CD4-positive, alpha-beta memory T cell (primary cell): ENCODE measurements around the gene OR52W1. TPM values are rescaled to one million over a fixed set of nuclear protein-coding genes. Genes with fewer than 3 reads are reported as not detected.

Experiments used
- CTCF ChIA-PET: fragments of 350-600 bp; sonication (Branson Sonifier 250); formaldehyde crosslinking; loops from one replicate; lab custom pipeline; 2021; ENCODE audit warnings: inconsistent platforms; ENCODE audit not compliant: partially characterized antibody; lab: Charles Lee
- POLR2A ChIA-PET: fragments of 350-600 bp; sonication (Branson Sonifier 250); formaldehyde crosslinking; loops from one replicate; lab custom pipeline; 2021; ENCODE audit not compliant: partially characterized antibody; lab: Charles Lee
- DNase-seq, 5 donors: peaks; one replicate each; pipeline versions ENCODE4 v3.0.0 to v3.0.0-alpha.2; 2020 to 2022; ENCODE audit warnings: mixed read lengths in 1 of 5
- H3K27ac ChIP-seq: one replicate; pipeline ENCODE4 v1.7.0; 2013; ENCODE audit warnings: low read depth, low read length
- H3K27me3 ChIP-seq: 2 replicates; pipeline ENCODE4 v1.7.0; 2013; ENCODE audit warnings: mild to moderate bottlenecking, low read length, moderate library complexity; ENCODE audit not compliant: insufficient read depth
- H3K36me3 ChIP-seq: 2 replicates; pipeline ENCODE4 v1.7.0; 2013; ENCODE audit warnings: mild to moderate bottlenecking, low read length, moderate library complexity; ENCODE audit not compliant: insufficient read depth
- H3K4me1 ChIP-seq: 2 replicates; pipeline ENCODE4 v1.7.0; 2013; ENCODE audit warnings: mild to moderate bottlenecking, low read length, moderate library complexity; ENCODE audit not compliant: insufficient read depth
- H3K4me3 ChIP-seq, 2 donors: one replicate each; pipeline ENCODE4 v1.7.0; 2013; ENCODE audit warnings: low read length in 2 of 2, mild to moderate bottlenecking in 1 of 2
- H3K9me3 ChIP-seq, 2 donors: one replicate each; pipeline ENCODE4 v1.7.0; 2013; ENCODE audit warnings: low read length in 2 of 2, control low read depth in 1 of 2; ENCODE audit not compliant: control insufficient read depth in 1 of 2
- H3K27ac Mint-ChIP-seq, 7 donors: one replicate each; pipeline ENCODE4 v1.8.0; 2020 to 2021; ENCODE audit warnings: mixed read lengths in 7 of 7, mild to moderate bottlenecking in 6 of 7, inconsistent platforms in 3 of 7, moderate library complexity in 3 of 7
- H3K27me3 Mint-ChIP-seq, 2 donors: one replicate each; pipeline ENCODE4 v1.8.0; 2020 to 2021; ENCODE audit warnings: mixed read lengths in 2 of 2
- H3K36me3 Mint-ChIP-seq, 2 donors: one replicate each; pipeline ENCODE4 v1.8.0; 2020 to 2021; ENCODE audit warnings: mixed read lengths in 2 of 2, inconsistent platforms in 1 of 2, mild to moderate bottlenecking in 1 of 2
- H3K4me1 Mint-ChIP-seq, 4 donors: one replicate each; pipeline ENCODE4 v1.8.0; 2020 to 2021; ENCODE audit warnings: mixed read lengths in 4 of 4, mild to moderate bottlenecking in 1 of 4
- H3K4me3 Mint-ChIP-seq, 8 donors: one replicate each; pipeline ENCODE4 v1.8.0; 2020 to 2021; ENCODE audit warnings: mixed read lengths in 8 of 8, mild to moderate bottlenecking in 7 of 8, moderate library complexity in 6 of 8, inconsistent platforms in 3 of 8
- H3K9me3 Mint-ChIP-seq, 8 donors: one replicate each; pipeline ENCODE4 v1.8.0; 2020 to 2021; ENCODE audit warnings: mixed read lengths in 8 of 8, mild to moderate bottlenecking in 5 of 8, inconsistent platforms in 3 of 8, moderate library complexity in 1 of 8
- intact Hi-C: fragments of 100-400 bp; cut with micrococcal nuclease; formaldehyde crosslinking; loops from one replicate; pipeline ENCODE4 v1.15.1; 2023
- polyA plus RNA-seq, 2 donors: library from polyadenylated mRNA; unstranded; fragments of 300-500 nt; fragmentation: Illumina TruSeq; gene quantifications; one replicate each; pipeline ENCODE4 v1.2.3, GENCODE V29; 2021
- total RNA-seq, 2 experiments: library from RNA; stranded (reverse); gene quantifications; one replicate each; pipeline ENCODE4 v1.2.3, GENCODE V29; 2021

Gene OR52W1
- total and polyA plus RNA-seq, 4 experiments from 2014 or later, result not detected

DNA sequence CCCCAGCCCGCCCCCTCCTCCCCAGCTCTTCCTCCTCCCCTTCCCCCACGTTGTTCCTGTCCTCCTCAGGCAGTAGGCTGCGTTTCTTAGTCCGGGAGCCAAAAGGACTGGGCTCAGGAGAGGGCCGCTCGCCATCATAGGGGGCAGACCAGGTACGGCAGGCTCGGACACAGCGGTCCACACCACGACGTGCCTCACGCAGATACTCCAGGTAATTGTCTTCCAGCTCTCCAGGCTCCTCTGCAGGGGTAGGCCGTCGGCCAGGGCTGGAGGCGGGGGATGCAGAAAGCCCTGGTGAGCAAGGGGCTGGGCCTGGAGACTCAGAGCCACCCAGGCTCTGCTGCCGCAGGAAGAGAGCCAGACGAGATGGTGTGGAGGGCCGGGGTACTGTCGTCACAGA lies 18.7 kb downstream of the OR52W1 start:
- no peak overlapping the region for H3K4me3 ChIP-seq
- peaks cover 70% of the 10 kb centered on the region for H3K36me3 ChIP-seq
- no peak overlapping the region for H3K27ac ChIP-seq
- DNase-seq, result no peak
- POLR2A ChIA-PET, result no interaction called here
- H3K27me3 Mint-ChIP-seq, result no peaks in the 10 kb centered on the region
- H3K36me3 Mint-ChIP-seq, result peaks cover 52 to 72% of the 10 kb centered on the region in 2 donors
- no peak overlapping the region for H3K4me3 Mint-ChIP-seq
- no peaks in the 10 kb centered on the region for H3K9me3 ChIP-seq
- no peaks in the 10 kb centered on the region for H3K27me3 ChIP-seq
- intact Hi-C loops, result no loop called here
- H3K27ac Mint-ChIP-seq, result no peak overlapping the region
- H3K4me1 ChIP-seq, result no peaks in the 10 kb centered on the region
- CTCF ChIA-PET, result no interaction called here
- H3K4me1 Mint-ChIP-seq, result peaks cover 9 to 17% (median 12%) of the 10 kb centered on the region in 4 donors
- H3K9me3 Mint-ChIP-seq, result no peaks in the 10 kb centered on the region

GRCh38 chr11:6219359-6219758 lies 20.3 kb downstream of the OR52W1 start:
- H3K36me3 Mint-ChIP-seq, result peaks cover 57 to 82% of the 10 kb centered on the region in 2 donors
- H3K27ac Mint-ChIP-seq, result peak overlapping the region in 4 of 7 donors; percentile 9 to 84 (median 60)
- H3K9me3 Mint-ChIP-seq, result no peaks in the 10 kb centered on the region
- no peak overlapping the region for H3K4me3 Mint-ChIP-seq
- CTCF ChIA-PET, result no interaction called here
- no peaks in the 10 kb centered on the region for H3K27me3 Mint-ChIP-seq
- no peak overlapping the region for H3K4me3 ChIP-seq
- no peak for DNase-seq
- H3K4me1 ChIP-seq, result no peaks in the 10 kb centered on the region
- H3K4me1 Mint-ChIP-seq, result peaks cover 9 to 17% (median 12%) of the 10 kb centered on the region in 4 donors
- POLR2A ChIA-PET, result no interaction called here
- no peaks in the 10 kb centered on the region for H3K9me3 ChIP-seq
- intact Hi-C loops, result no loop called here
- peaks cover 72% of the 10 kb centered on the region for H3K36me3 ChIP-seq
- no peak overlapping the region for H3K27ac ChIP-seq
- H3K27me3 ChIP-seq, result no peaks in the 10 kb centered on the region

GRCh38 chr11:6223854-6224253 lies 24.8 kb downstream of the OR52W1 start:
- Mint-ChIP-seq H3K27me3 (no peaks in the 10 kb centered on the region), H3K9me3 (no peaks in the 10 kb centered on the region), H3K27ac (no peak overlapping the region), H3K4me1 (peaks cover 28 to 48% (median 36%) of the 10 kb centered on the region in 4 donors), H3K4me3 (no peak overlapping the region), H3K36me3 (peaks cover 46 to 64% of the 10 kb centered on the region in 2 donors)
- H3K27me3 ChIP-seq, result no peaks in the 10 kb centered on the region
- H3K36me3 ChIP-seq, result peaks cover 50% of the 10 kb centered on the region
- H3K27ac ChIP-seq, result no peak overlapping the region
- H3K4me1 ChIP-seq, result no peaks in the 10 kb centered on the region
- H3K4me3 ChIP-seq, result no peak overlapping the region
- intact Hi-C loops, result no loop called here
- CTCF ChIA-PET, result no interaction called here
- DNase-seq, result no peak
- H3K9me3 ChIP-seq, result no peaks in the 10 kb centered on the region
- POLR2A ChIA-PET, result no interaction called here

DNA sequence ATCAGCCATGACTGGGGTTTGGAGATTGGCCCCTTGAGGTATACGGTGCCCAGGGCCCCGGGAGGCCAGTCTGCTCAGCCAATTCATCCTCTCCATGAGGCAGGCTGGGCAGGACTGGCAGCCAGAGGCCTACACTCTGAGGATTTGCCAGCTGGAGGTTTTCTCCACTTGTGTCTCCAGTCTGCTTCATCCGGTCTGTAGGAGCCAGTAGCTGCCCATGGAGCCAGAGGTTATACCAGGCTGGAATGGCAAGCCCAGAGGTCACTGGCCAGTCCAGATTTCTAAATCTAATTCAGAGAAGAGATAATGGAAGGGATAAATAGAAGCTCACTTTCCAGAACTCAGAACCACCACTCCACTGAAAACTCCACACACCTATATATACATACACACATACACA lies 25.4 kb downstream of the OR52W1 start:
- POLR2A ChIA-PET, result no interaction called here
- Histone ChIP-seq H3K9me3 (no peaks in the 10 kb centered on the region), H3K4me1 (peaks cover 3% of the 10 kb centered on the region), H3K4me3 (no peak overlapping the region), H3K36me3 (peaks cover 45% of the 10 kb centered on the region), H3K27ac (no peak overlapping the region), H3K27me3 (no peaks in the 10 kb centered on the region)
- Mint-ChIP-seq H3K36me3 (peaks cover 42 to 61% of the 10 kb centered on the region in 2 donors), H3K27ac (no peak overlapping the region), H3K4me3 (no peak overlapping the region), H3K4me1 (peaks cover 27 to 49% (median 37%) of the 10 kb centered on the region in 4 donors), H3K27me3 (no peaks in the 10 kb centered on the region), H3K9me3 (no peaks in the 10 kb centered on the region)
- no peak for DNase-seq
- CTCF ChIA-PET, result no interaction called here
- intact Hi-C loops, result no loop called here

DNA sequence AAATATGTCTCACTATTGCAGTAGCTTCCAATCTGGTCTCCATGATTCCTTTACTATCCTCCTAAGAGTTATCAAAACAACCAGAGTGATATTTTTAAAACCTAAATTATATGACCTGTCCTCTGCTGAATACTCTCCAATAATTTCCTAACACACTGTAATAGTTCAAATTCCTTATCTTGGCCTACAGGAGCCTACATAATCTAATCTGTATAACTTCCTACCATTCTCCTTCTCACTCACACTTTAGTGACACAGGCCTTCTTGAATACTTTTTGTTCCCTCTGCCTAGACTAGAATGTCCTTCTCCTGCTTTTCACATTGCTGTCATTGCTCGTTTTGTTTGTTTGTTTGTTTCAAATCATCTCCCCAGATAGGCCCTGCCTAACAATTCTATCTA lies 26.0 kb downstream of the OR52W1 start:
- H3K27ac ChIP-seq, result no peak overlapping the region
- POLR2A ChIA-PET, result no interaction called here
- H3K4me3 ChIP-seq, result no peak overlapping the region
- H3K9me3 Mint-ChIP-seq, result no peaks in the 10 kb centered on the region
- H3K4me3 Mint-ChIP-seq, result no peak overlapping the region
- H3K36me3 Mint-ChIP-seq, result peaks cover 37 to 55% of the 10 kb centered on the region in 2 donors
- no peaks in the 10 kb centered on the region for H3K9me3 ChIP-seq
- intact Hi-C loops, result no loop called here
- CTCF ChIA-PET, result interaction anchor here (1.3 kb wide), 1 partner anchor 9 kb away, joined by 4 read pairs; the partner anchor contains the start of gene FHIP1B
- no peaks in the 10 kb centered on the region for H3K27me3 ChIP-seq
- DNase-seq, result no peak
- no peaks in the 10 kb centered on the region for H3K27me3 Mint-ChIP-seq
- no peak overlapping the region for H3K27ac Mint-ChIP-seq
- peaks cover 39% of the 10 kb centered on the region for H3K36me3 ChIP-seq
- H3K4me1 ChIP-seq, result peaks cover 9% of the 10 kb centered on the region
- H3K4me1 Mint-ChIP-seq, result peaks cover 32 to 49% (median 39%) of the 10 kb centered on the region in 4 donors

- Mint-ChIP-seq H3K27ac (peak overlapping the region in 1 of 7 donors; percentile 64), H3K27me3 (no peaks in the 10 kb centered on the region), H3K9me3 (no peaks in the 10 kb centered on the region), H3K4me3 (no peak overlapping the region), H3K36me3 (peaks cover 32 to 47% of the 10 kb centered on the region in 2 donors), H3K4me1 (peaks cover 34 to 52% (median 44%) of the 10 kb centered on the region in 4 donors)
- POLR2A ChIA-PET, result no interaction called here
- no peak overlapping the region for H3K27ac ChIP-seq
- no peak for DNase-seq
- H3K27me3 ChIP-seq, result no peaks in the 10 kb centered on the region
- peaks cover 16% of the 10 kb centered on the region for H3K4me1 ChIP-seq
- no peaks in the 10 kb centered on the region for H3K9me3 ChIP-seq
- CTCF ChIA-PET, result interaction anchor here (1.3 kb wide), 1 partner anchor 8 kb away, joined by 4 read pairs; the partner anchor contains the start of gene FHIP1B
- H3K36me3 ChIP-seq, result peaks cover 33% of the 10 kb centered on the region
- no peak overlapping the region for H3K4me3 ChIP-seq
- intact Hi-C loops, result no loop called here
Observed at GRCh38 chr11:6225896-6226295, 26.9 kb downstream of the OR52W1 start.

DNA sequence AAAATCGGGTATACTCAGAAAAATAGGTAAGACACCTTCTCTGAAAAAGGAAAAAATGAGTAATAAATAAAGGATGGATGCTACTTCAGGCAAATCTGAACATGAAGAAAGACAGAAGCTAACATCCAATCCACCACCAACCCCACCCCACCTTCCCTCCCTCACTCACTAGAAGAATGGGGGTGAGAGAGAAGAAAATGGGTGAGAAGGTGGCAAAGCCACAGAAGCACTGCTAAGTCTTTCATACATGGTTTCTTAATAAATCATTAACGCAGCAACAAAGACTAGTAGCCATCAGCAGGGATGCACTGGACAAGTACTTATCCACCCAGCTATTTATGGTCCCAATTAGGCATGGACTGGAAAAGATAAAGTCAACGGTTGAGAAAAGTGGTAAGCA lies 29.5 kb downstream of the OR52W1 start:
- Mint-ChIP-seq H3K4me3 (no peak overlapping the region), H3K27me3 (no peaks in the 10 kb centered on the region), H3K9me3 (no peaks in the 10 kb centered on the region), H3K36me3 (peaks cover 12 to 24% of the 10 kb centered on the region in 2 donors), H3K4me1 (peaks cover 38 to 70% (median 60%) of the 10 kb centered on the region in 4 donors), H3K27ac (no peak overlapping the region)
- Histone ChIP-seq H3K4me3 (no peak overlapping the region), H3K36me3 (peaks cover 10% of the 10 kb centered on the region), H3K9me3 (no peaks in the 10 kb centered on the region), H3K27ac (no peak overlapping the region), H3K4me1 (peaks cover 23% of the 10 kb centered on the region), H3K27me3 (no peaks in the 10 kb centered on the region)
- ChIA-PET CTCF (interaction anchor here (1.5 kb wide), 1 partner anchor 543 kb away, joined by 4 read pairs; the partner anchor contains the start of gene TRIM5), POLR2A (no interaction called here)
- intact Hi-C loops, result no loop called here
- no peak for DNase-seq
